Immature natural killer cell (primary cell): Measurements from ENCODE around the gene ACSS1. TPM values are rescaled to one million over a fixed set of nuclear protein-coding genes. Genes with fewer than 3 reads are reported as not detected.
A peak's percentile ranks its signal among the peaks of the same experiment; 100 is the strongest.
"Not testable (repeated sequence)": the region's sequence is repeated elsewhere in the genome, so short reads cannot be mapped to it uniquely, and the experiment has no call there.

Experiments used
- DNase-seq, 3 donors: peaks; one replicate each; pipeline ENCODE4 v3.0.0; 2022; ENCODE audit warnings: mixed read lengths in 1 of 3
- H3K27ac Mint-ChIP-seq, 6 donors: one replicate each; pipeline ENCODE4 v1.8.0; 2020; ENCODE audit warnings: mixed read lengths in 6 of 6, mild to moderate bottlenecking in 5 of 6, inconsistent platforms in 4 of 6, moderate library complexity in 3 of 6
- H3K27me3 Mint-ChIP-seq, 3 donors: one replicate each; pipeline ENCODE4 v1.8.0; 2020 to 2021; ENCODE audit warnings: low read depth in 3 of 3, mild to moderate bottlenecking in 3 of 3, mixed read lengths in 3 of 3, moderate library complexity in 3 of 3, inconsistent platforms in 1 of 3
- H3K36me3 Mint-ChIP-seq, 3 donors: one replicate each; pipeline ENCODE4 v1.8.0; 2020; ENCODE audit warnings: mixed read lengths in 3 of 3, inconsistent platforms in 2 of 3, mild to moderate bottlenecking in 2 of 3
- H3K4me1 Mint-ChIP-seq, 2 donors: one replicate each; pipeline ENCODE4 v1.8.0; 2020; ENCODE audit warnings: inconsistent platforms in 2 of 2, mild to moderate bottlenecking in 2 of 2, mixed read lengths in 2 of 2, moderate library complexity in 1 of 2
- H3K4me3 Mint-ChIP-seq, 5 donors: one replicate each; pipeline ENCODE4 v1.8.0; 2020; ENCODE audit warnings: mild to moderate bottlenecking in 5 of 5, mixed read lengths in 5 of 5, inconsistent platforms in 3 of 5, moderate library complexity in 3 of 5
- H3K9me3 Mint-ChIP-seq, 6 donors: one replicate each; pipeline ENCODE4 v1.8.0; 2020; ENCODE audit warnings: mild to moderate bottlenecking in 6 of 6, mixed read lengths in 6 of 6, inconsistent platforms in 4 of 6, moderate library complexity in 3 of 6
- polyA plus RNA-seq, 3 donors: library from polyadenylated mRNA; unstranded; fragments of 300-500 nt; fragmentation: Illumina TruSeq; gene quantifications; one replicate each; pipeline ENCODE4 v1.2.3, GENCODE V29; 2021

Gene ACSS1
- polyA plus RNA-seq, 3 donors from 2014 or later: 66.6 to 85.2 (median 83.7) TPM

- peaks cover 2 to 7% of the 10 kb centered on the region in 2 donors for H3K4me1 Mint-ChIP-seq
- no peaks in the 10 kb centered on the region for H3K27me3 Mint-ChIP-seq
- peak overlapping the region in 4 of 6 donors; percentile 4 to 47 (median 18) for H3K27ac Mint-ChIP-seq
- peaks cover 20 to 71% (median 36%) of the 10 kb centered on the region in 3 donors for H3K36me3 Mint-ChIP-seq
- H3K9me3 Mint-ChIP-seq: no peaks in the 10 kb centered on the region
- DNase-seq: no peak
- H3K4me3 Mint-ChIP-seq: no peak overlapping the region
Measured at GRCh38 chr20:25009218-25010145, 48.5 kb downstream of the ACSS1 start.

- Mint-ChIP-seq H3K27ac (peak overlapping the region in 1 of 6 donors; percentile 29), H3K9me3 (no peaks in the 10 kb centered on the region), H3K27me3 (peaks cover 0 to under 1% (median 0%) of the 10 kb centered on the region in 3 donors), H3K36me3 (peaks cover 17 to 76% (median 33%) of the 10 kb centered on the region in 3 donors), H3K4me3 (no peak overlapping the region), H3K4me1 (no peaks in the 10 kb centered on the region)
- DNase-seq: no peak
Measured at GRCh38 chr20:25008388-25009217, 49.3 kb downstream of the ACSS1 start.

DNA sequence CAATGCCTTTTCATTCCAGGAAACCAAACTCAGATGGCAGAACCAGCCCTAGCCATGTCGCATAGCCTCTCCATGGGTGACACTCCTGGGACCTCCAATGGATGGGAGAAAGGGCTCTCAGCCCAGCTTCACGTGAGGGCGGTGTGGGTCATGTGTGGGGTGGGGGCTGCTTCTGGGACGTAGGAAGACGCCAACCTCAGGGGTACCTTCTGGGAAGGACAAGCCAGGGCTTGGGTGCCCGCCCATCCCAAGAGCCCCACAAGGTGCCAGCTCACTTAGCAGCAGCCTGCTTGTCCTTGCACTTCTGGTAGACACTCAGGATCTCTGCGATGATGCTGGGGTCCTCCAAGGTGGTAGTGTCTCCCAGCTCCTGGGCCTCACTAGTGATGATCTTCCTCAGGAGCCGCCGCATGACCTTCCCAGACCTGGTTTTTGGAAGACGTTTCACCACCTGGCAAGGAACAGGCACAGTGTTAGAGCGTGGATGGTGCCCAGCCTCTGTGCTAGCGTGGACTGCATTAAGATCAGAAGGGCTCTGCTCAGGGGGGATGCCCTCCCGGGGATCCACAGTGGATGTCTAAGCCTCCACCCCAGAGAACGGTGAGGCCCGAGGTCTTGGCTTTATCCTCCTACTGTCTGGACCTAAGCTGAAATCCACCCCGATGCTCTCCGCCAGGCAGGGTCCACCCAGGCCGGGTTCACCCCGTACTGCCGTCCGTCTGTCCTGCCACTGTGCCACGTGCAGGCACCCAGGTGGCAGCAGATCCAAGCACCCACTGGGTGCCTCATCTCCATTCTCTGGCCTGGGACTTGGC is 50.2 kb downstream of the ACSS1 start:
- Mint-ChIP-seq H3K36me3 (peaks cover 22 to 76% (median 32%) of the 10 kb centered on the region in 3 donors), H3K4me1 (no peaks in the 10 kb centered on the region), H3K27me3 (peaks cover 0 to 2% (median 0%) of the 10 kb centered on the region in 3 donors), H3K9me3 (no peaks in the 10 kb centered on the region), H3K4me3 (no peak overlapping the region), H3K27ac (no peak overlapping the region)
- no peak for DNase-seq

GRCh38 chr20:25006431-25007167 is 51.3 kb downstream of the ACSS1 start:
- DNase-seq: no peak
- Mint-ChIP-seq H3K4me1 (no peaks in the 10 kb centered on the region), H3K27ac (peak overlapping the region in 3 of 6 donors; percentile 3 to 64 (median 37)), H3K4me3 (no peak overlapping the region), H3K9me3 (no peaks in the 10 kb centered on the region), H3K36me3 (peaks cover 17 to 80% (median 33%) of the 10 kb centered on the region in 3 donors), H3K27me3 (peaks cover 0 to 2% (median 0%) of the 10 kb centered on the region in 3 donors)

DNA sequence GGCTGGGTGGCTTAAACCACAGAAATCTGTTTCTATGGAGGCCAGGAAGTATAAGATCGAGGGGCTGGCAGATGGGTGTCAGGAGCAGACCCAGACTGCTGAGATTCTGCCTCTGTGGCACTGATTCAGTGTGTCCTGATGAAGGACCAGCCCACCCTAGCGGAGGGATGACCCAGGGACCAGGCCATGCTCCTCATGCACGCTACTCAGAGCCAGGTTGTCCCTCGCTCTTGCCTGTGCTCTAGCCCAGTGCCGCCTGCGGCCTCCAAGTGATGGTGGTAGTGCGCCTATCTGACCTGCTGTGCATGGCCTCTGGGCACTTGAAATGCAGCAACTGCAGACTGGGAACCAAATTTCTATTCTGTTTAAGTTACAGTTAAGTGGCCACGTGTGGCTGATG is 52.3 kb downstream of the ACSS1 start:
- no peak overlapping the region for H3K4me3 Mint-ChIP-seq
- no peaks in the 10 kb centered on the region for H3K4me1 Mint-ChIP-seq
- H3K9me3 Mint-ChIP-seq: no peaks in the 10 kb centered on the region
- peaks cover 0 to 2% (median 0%) of the 10 kb centered on the region in 3 donors for H3K27me3 Mint-ChIP-seq
- DNase-seq: no peak
- H3K36me3 Mint-ChIP-seq: peaks cover 18 to 71% (median 30%) of the 10 kb centered on the region in 3 donors
- peak overlapping the region in 5 of 6 donors; percentile 24 to 62 (median 35) for H3K27ac Mint-ChIP-seq

- Mint-ChIP-seq H3K27me3 (peaks cover 0 to 2% (median 0%) of the 10 kb centered on the region in 3 donors), H3K9me3 (no peaks in the 10 kb centered on the region), H3K4me3 (no peak overlapping the region), H3K36me3 (peaks cover 22 to 72% (median 31%) of the 10 kb centered on the region in 3 donors), H3K4me1 (peaks cover 0 to 4% of the 10 kb centered on the region in 2 donors), H3K27ac (peak overlapping the region in 5 of 6 donors; percentile 34 to 62 (median 36))
- no peak for DNase-seq
Measured at GRCh38 chr20:25005220-25005619, 52.7 kb downstream of the ACSS1 start.

DNA sequence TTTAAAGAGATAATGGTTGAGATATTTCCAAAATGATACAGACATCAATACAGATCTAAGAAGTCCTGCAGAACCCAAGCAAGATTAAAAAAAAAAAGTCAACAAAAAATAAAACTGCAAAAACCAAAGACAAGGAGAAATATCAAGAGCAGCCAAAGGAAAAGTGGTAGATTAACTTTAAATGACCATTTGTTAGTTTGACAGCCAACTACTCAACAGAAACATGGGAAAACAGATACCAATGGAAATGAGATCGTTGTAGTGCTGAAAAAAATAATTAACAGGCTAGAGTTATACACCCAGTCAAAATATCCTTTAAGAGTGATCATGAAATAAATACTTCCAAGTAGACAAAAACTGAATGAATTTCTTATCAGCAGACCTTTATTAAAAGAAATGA is 54.9 kb downstream of the ACSS1 start:
- peaks cover 0 to 6% of the 10 kb centered on the region in 2 donors for H3K4me1 Mint-ChIP-seq
- no peaks in the 10 kb centered on the region for H3K9me3 Mint-ChIP-seq
- H3K27me3 Mint-ChIP-seq: peaks cover 0 to 2% (median 0%) of the 10 kb centered on the region in 3 donors
- no peak for DNase-seq
- H3K36me3 Mint-ChIP-seq: peaks cover 14 to 55% (median 22%) of the 10 kb centered on the region in 3 donors
- no peak overlapping the region for H3K4me3 Mint-ChIP-seq
- H3K27ac Mint-ChIP-seq: peak overlapping the region in 1 of 6 donors; percentile 16

GRCh38 chr20:25001323-25001722 is 56.6 kb downstream of the ACSS1 start:
- H3K4me1 Mint-ChIP-seq: not testable (repeated sequence)

DNA sequence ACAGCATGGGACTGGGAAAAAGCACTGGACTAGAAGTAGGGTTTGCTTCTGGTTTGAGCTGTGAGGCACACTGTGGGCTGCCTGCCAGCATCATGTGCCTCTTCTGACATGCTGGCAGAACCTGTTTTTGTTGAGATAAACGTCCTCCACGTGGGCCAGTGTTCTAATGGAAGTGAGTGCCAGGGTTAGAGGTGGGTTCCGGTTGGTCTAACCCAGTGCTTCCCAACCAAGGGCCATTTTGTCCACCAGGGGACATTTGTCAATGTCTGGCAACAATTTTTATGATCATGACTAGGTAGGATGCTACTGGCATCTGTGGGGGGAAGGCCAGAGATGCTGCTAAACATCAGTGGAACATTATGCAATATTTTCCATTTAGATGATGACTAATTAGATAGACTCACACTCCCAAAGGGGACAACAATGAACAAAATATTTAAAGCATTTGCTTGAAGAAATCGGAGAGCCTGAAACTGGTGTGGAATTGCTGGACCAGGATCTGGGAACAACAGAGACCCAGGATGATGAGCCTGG is 57.6 kb downstream of the ACSS1 start:
- peaks cover 14 to 31% (median 14%) of the 10 kb centered on the region in 3 donors for H3K36me3 Mint-ChIP-seq
- no peaks in the 10 kb centered on the region for H3K9me3 Mint-ChIP-seq
- no peak overlapping the region for H3K27ac Mint-ChIP-seq

More at GRCh38 chr20:25001323-25001722, 56.6 kb downstream of the ACSS1 start:
- not testable (repeated sequence) for H3K27me3 Mint-ChIP-seq, H3K27ac Mint-ChIP-seq, DNase-seq, H3K9me3 Mint-ChIP-seq, H3K4me3 Mint-ChIP-seq
- peaks cover 14 to 40% (median 15%) of the 10 kb centered on the region in 3 donors for H3K36me3 Mint-ChIP-seq

DNA sequence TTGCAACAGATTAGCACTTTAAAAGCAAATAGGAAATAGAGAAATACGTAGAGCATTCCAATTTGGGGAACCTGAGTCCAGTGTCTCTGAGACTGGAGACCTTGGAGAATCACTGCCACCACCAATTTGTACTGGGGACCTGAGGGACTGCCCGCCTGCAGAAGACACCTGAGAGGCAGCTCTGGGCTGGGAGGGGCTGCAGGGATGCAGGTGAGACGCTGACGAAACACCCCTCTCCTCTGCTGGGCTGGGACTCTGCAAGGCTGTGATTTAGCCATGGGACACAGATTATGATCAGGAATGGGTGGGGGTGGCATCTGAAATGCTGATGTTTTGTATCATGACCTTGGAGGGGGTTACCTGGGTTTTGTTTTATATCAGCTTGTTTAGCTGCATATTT is 58.4 kb downstream of the ACSS1 start:
- H3K4me1 Mint-ChIP-seq: peaks cover 7 to 15% of the 10 kb centered on the region in 2 donors
- no peak overlapping the region for H3K4me3 Mint-ChIP-seq
- no peaks in the 10 kb centered on the region for H3K9me3 Mint-ChIP-seq
- H3K27ac Mint-ChIP-seq: no peak overlapping the region
- peaks cover 2 to 4% (median 2%) of the 10 kb centered on the region in 3 donors for H3K27me3 Mint-ChIP-seq
- H3K36me3 Mint-ChIP-seq: peaks cover 11 to 30% (median 14%) of the 10 kb centered on the region in 3 donors
- DNase-seq: no peak

More for the DNA sequence above, 57.6 kb downstream of the ACSS1 start:
- Mint-ChIP-seq H3K27me3 (peaks cover 0 to 2% (median 2%) of the 10 kb centered on the region in 3 donors), H3K4me1 (peaks cover 0 to 7% of the 10 kb centered on the region in 2 donors), H3K4me3 (no peak overlapping the region)
- DNase-seq: no peak

- Mint-ChIP-seq H3K27me3 (peaks cover 2 to 4% (median 2%) of the 10 kb centered on the region in 3 donors), H3K27ac (peak overlapping the region in 1 of 6 donors; percentile 22), H3K4me1 (peaks cover 13 to 22% of the 10 kb centered on the region in 2 donors), H3K36me3 (peaks cover 11 to 24% (median 14%) of the 10 kb centered on the region in 3 donors), H3K4me3 (no peak overlapping the region), H3K9me3 (no peaks in the 10 kb centered on the region)
- DNase-seq: no peak
Measured at GRCh38 chr20:24998631-24999445, 59.1 kb downstream of the ACSS1 start.
